Stimulated activated CD4-positive, alpha-beta T cell treated with anti-CD3 and anti-CD28 coated beads, Interleukin-15, amount 100 ng/mL, for 48 hours (primary cell): ENCODE data around the gene GSTP1.
A peak's percentile ranks its signal among the peaks of the same experiment; 100 is the strongest.
"Not testable (repeated sequence)": the region's sequence is repeated elsewhere in the genome, so short reads cannot be mapped to it uniquely, and the experiment has no call there.

Experiments used
- DNase-seq, 2 donors: peaks; one replicate each; pipeline ENCODE4 v3.0.0-alpha.2; 2020; ENCODE audit warnings: low read depth in 2 of 2

The GSTP1 gene

GRCh38 chr11:67614730-67615714 is 31.4 kb downstream of the GSTP1 start:
- peak; percentile 48 to 66 for DNase-seq

- no peak for DNase-seq
These were observed 32.3 kb downstream of the GSTP1 start for GRCh38 chr11:67615728-67616430.

DNA sequence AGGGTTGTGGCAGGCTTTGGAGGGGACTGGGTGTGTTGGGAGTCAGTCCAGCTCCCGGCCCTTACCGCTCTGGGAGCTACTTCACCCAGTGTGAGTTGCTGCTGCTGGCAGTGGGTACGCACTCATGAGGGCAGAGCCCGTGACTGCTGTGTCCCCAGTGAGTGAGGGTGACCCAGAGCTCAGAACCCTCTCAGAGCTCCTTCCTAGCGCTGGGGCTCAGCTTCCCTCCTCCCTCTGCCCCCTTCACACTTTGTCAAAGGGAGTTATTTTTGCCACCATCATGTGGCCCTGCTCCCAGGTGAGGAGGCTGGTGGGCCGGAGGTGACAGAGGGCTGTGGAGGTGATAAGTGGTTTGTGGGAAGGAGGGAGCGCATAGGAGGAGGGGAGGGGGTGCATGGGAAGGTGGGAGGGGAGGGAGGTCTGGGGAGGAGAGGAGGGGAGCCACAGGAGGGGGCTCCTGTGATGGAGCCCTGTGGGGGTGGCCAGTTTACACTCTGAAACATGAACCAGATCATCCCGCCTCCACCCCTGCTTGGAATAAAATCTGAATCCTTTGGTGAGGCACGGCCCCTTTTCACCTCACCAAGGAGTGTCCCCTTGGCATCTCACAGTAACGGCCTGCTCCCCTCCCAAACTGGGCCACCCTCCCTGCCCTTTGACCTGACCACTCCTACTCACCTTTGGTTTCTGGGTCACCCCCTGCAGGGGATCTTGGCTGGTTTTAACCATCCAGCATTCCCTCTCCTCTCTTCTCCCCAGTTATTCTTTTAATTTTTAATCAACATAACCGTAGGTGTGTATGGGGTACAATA is 33.0 kb downstream of the GSTP1 start:
- no peak for DNase-seq

- no peak for DNase-seq
These were observed 33.8 kb downstream of the GSTP1 start for GRCh38 chr11:67617243-67617953.

- not testable (repeated sequence) for DNase-seq
These were observed 35.5 kb downstream of the GSTP1 start for GRCh38 chr11:67618901-67619659.

GRCh38 chr11:67619683-67620618 is 36.3 kb downstream of the GSTP1 start:
- not testable (repeated sequence) for DNase-seq

DNA sequence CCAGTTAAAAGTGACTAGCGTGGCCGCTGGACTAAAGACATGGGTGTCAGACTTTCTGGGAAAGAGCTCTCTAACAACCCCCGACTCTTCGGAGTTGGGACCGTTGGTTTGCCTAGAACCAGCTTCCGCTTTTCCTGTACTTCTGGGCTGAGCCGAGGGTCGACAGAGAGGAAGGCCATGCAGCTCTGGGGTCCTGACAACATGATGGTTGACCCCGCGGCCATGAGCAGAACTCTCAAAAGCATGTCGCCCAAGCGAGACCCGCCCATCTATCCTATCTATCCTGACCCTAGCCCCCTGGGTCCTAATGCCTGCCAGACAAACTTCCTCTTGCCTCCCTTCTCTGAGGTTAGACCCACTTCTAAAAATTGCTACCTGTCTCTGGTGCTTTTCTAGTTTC is 37.0 kb downstream of the GSTP1 start:
- DNase-seq = not testable (repeated sequence)

DNA sequence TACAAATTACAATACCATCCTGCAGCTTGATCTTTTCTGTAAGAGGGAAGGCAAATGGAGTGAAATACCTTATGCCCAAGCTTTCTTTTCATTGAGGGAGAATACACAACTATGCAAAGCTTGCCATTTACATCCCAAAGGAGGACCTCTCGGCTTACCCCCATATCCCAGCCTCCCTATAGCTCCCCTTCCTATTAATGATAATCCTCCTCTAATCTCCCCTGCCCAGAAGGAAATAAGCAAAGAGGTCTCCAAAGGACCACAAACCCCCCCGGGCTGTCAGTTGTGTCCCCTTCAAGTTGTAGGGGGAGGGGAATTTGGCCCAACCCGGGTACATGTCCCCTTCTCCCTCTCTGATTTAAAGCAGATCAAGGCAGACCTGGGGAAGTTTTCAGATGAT is 38.3 kb downstream of the GSTP1 start:
- DNase-seq = not testable (repeated sequence)

DNA sequence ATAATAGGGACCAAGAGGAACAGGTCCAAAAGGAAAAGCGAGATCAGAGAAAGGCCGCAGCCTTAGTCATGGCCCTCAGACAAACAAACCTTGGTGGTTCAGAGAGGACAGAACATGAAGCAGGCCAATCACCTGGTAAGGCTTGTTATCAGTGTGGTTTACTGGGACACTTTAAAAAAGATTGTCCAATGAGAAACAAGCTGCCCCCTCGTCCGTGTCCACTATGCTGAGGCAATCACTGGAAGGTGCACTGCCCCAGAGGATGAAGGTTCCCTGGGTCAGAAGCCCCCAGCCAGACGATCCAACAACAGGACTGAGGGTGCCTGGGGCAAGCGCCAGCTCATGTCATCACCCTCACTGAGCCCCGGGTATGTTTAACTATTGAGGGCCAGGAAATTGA is 39.3 kb downstream of the GSTP1 start:
- not testable (repeated sequence) for DNase-seq

DNA sequence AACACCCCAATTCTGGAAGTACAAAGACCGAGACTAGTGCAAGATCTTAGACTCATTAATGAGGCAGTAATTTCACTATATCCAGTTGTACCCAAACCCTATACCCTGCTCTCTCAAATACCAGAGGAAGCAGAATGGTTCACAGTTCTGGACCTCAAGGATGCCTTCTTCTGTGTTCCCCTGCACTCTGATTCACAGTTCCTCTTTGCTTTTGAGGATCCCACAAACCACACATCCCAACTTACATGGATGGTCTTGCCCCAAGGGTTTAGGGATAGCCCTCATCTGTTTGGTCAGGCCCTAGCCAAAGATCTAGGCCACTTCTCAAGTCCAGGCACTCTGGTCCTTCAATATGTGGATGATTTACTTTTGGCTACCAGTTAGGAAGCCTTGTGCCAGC is 40.2 kb downstream of the GSTP1 start:
- DNase-seq = not testable (repeated sequence)

DNA sequence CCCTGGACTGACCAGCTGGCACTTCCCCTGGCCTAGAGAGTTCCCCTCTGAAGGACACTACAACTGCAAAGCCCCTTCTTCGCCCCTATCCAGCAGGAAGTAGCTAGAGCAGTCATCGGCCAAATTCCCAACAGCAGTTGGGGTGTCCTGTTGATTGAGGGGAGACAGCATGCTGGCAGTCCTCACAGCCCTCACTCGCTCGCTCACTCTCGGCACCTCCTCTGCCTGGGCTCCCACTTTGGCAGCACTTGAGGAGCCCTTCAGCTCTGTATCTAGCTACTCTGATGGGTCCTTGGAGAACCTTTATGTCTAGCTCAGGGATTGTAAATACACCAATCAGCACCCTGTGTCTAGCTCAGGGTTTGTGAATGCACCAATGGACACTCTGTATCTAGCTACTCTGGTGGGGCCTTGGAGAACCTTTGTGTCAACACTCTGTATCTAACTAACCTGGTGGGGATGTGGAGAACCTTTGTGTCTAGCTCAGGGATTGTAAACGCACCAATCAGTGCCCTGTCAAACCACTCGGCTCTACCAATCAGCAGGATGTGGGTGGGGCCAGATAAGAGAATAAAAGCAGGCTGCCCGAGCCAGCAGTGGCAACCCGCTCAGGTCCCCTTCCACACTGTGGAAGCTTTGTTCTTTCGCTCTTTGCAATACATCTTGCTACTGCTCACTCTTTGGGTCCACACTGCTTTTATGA is 42.7 kb downstream of the GSTP1 start:
- not testable (repeated sequence) for DNase-seq

DNA sequence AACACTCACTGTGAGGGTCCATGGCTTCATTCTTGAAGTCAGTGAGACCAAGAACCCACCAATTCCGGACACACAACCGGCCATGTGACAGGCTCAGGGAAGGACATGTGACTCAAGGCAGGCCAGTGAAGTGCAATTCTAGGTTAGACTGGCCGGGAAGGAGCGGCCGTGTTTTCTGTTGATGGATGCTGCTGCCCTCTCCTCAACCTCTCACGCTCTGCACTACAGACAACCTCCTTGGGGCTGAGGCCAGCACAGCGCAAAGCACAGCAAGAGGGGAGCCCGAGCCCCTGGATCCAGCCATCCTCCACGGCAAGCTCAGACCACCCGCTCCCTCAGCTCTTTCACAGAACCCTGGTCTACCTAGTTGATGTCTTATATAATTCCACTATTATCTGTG is 43.4 kb downstream of the GSTP1 start:
- DNase-seq = no peak

DNA sequence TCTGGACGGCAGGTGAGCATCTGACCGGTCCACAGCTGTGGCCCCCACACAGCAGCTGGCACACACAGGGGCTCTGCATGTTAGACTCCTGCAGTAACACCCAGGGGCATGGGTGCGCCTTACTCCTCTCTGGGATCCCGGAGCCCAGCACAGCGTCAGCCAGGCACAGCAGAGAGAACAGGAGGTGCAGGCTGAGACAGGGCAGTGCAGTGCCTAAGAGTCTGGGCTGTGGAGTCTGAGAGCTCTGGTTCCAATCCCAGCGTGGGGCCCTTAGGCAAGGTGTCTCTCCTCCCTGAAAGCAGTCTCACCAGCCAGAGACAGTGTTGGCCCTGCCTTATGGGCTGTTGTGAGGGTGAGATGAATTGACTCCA is 43.8 kb downstream of the GSTP1 start:
- no peak for DNase-seq

- DNase-seq = no peak
These were observed 44.4 kb downstream of the GSTP1 start for GRCh38 chr11:67627812-67628624.

DNA sequence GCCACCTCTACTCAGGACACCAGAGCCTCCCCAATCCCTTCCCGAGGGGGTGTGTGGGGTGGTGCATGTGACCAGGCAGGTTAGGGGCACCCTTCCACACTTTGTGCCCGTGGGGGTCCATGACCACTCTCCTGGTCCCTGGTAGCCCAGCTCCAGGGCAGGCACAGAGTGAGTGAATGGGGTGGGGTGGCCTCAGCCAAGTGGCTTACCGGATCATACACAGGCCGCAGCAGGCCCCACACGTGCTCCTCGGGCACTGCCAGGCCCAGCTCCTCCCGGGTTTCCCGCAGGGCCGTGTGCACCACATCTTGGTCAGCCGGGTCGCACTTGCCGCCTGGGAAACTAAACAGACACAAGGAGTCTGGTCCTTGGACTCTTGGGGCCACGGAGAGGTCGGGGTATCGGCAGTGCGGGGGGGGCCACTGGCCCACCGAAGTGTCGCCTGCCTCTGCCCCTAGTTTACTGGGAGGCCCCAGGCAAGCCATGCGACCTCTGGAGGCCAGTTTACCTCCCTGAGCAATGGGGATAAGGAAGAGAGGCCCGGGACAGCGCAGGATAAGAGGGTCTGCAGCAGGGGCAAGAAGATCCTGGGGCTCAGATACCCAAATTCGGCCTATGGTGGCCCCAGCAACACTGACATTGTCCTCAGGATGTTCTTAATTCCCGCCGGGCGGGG is 45.2 kb downstream of the GSTP1 start:
- DNase-seq = no peak

- peak; percentile 79 to 81 for DNase-seq
These were observed 46.0 kb downstream of the GSTP1 start, which contains the start of gene NUDT8 for GRCh38 chr11:67629386-67630227. Gene NUDT8, minus strand, starts transcription at chr11:67629937. Its CDS starts 26 bp downstream, at chr11:67629911.
